ENCODE data around the gene ECE1.
"Not testable (repeated sequence)": the region's sequence is repeated elsewhere in the genome, so short reads cannot be mapped to it uniquely, and the experiment has no call there.

The ECE1 gene

GRCh38 chr1:21249940-21250493 is 40.2 kb downstream of the ECE1 start:
- DNase-seq (no peak), ATAC-seq (no peak)

DNA sequence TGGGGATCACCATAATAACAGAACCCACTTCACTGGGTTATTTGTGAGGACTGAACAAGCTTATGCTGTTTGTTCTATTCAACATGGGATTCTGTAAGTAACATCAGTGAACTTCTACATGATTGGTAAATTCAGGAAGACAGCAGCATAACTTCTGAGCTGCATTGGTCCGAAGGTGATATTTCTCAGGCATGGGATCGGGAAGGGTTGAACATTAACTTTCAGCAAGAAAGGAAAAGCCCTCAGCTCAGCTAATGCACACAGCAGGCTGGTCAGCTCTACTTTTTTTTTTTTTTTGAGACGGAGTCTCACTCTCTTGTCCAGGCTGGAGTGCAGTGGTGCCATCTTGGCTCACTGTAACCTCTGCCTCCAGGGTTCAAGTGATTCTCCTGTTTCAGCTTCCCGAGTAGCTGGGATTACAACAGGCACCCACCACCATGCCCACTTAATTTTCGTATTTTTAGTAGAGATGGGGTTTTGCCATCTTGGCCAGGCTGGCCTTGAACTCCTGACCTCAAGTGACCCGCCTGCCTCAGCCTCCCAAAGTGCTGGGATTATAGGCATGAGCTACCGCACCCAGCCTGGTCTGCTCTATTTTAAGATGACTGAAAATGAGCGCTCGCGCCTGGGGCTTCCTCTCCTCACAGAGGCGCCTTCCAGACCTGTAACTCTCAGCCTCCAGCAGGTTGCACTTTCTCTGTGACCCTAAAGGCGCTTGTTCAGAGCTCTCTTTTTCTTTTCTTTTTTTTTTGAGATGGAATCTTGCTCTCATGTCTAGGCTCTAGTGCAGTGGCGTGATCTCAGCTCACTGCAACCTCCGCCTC is 42.2 kb downstream of the ECE1 start:
- DNase-seq (no peak), ATAC-seq (no peak)

DNA sequence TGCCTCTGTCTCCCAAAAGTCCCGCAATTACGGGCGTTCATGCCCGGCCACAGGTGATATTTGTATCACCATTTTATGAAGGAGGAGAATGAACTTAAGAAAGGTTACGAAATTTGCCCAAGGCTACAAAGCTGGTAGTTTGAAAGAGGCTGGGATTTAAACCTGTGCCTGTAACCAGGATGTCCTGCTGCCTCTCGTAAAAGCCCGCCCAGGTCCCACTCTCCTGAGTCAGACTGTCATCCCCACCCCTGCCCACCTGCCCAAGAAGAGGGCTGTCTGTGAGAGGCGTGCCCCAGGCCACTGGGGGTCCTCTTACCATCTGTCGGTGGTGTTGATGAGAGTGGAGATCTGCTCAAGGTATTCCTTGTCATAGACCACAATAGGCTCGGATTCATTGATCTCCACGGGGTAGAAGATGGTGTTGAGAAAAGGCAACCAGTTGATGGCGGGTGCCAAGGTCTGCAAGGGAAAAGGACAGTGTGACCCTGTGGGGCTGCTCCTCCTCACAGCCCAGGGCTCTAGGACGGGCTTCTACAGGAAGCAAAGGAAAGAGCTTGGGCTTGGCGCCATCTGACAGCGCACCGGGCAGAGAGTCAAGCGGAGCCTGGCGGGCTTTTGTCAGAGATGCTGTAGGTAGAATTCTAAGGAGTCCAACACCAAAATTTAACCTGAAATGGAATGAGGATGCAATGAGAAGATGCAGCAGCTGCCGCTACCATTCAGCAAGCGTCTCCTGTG is 43.2 kb downstream of the ECE1 start:
- DNase-seq (no peak), ATAC-seq (no peak)

DNA sequence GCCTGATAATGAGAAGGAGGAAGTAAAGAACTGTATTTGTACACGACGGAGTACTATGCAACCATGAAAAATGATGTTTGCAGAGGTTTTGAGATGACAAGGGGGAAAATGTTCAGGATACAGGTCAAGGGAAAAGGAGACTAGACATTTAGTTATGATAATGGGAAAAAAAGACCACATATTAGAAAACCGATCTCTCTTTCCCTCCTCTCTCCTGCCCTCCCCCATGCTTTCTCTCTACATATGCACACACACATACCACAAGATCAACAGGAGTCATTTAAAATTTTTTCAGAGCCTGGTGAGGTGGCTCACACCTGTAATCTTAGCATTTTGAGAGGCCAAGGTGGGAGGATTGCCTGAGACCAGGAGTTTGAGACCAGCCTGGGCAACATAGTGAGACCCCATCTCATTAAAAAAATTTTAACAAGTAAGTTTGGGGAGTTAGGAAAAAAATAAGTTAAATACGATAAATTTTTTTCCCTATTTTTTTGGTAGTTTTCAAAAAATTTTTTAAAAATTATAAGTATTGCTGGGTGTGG is 44.5 kb downstream of the ECE1 start:
- no peak for ATAC-seq
- DNase-seq: no peak

- ATAC-seq (no peak), DNase-seq (peak; percentile 30)
These were observed 45.1 kb downstream of the ECE1 start for GRCh38 chr1:21244986-21245687.

GRCh38 chr1:21244154-21244553 is 46.1 kb downstream of the ECE1 start:
- DNase-seq: no peak
- ATAC-seq: no peak

GRCh38 chr1:21242846-21243245 is 47.4 kb downstream of the ECE1 start:
- ATAC-seq: no peak

DNA sequence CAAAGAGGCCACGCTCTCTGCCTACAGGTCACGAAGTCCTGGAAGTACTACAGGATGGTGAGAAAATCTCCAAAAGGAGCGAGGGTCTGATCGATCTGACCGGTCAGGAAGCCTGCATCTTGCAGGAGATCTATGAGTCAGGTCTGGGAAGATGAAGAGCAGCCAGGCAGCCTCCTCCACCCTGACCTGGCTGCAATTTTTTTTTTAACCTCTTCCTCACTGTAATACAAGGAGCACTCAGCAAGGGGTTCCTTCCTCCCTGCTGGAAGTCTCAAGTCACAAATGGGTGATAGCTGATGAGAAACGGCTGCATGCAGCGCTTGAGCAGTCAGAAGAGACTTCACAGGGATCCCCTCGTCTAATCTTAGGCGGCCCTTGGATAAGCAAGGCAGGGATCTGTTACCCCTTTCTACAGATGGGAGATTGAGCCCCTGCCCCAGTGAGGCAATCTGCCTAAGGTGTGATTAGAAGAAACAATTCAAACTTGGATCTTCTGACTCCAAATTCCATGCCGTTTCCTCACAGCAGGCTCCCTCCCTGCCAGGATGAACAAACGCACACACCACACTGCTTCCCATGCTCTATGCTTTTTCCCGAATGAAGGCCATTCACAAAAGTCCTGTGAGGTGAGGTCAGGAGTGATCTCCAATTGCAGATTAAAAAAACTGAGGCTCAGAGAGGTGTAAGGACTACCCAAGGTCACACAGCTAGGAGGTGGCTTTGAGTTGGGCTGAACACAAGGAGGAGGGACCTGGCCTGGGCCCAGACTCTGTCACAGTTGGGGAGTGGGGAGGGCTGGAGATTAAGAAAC is 48.3 kb downstream of the ECE1 start:
- DNase-seq (no peak), ATAC-seq (no peak)

More at GRCh38 chr1:21242846-21243245, 47.4 kb downstream of the ECE1 start:
- DNase-seq: no peak

DNA sequence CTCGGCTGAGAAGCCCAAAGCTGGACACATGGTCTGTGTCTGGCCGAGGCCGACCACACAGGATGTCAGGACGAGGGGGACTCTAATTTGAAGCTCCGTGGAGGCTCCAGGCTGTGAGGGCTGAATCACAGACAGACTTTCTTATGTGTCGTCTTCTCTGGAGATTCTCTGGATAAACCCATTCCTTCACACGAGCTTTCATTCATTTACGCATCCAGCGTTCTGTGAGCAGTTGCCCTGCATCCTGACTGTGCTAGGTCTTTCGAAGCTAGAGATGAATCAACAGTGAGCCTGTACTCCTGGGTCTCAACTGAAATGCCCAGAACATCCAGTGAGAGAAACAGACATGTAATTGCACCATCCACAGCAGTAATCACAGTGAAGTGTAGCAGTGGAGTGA is 49.6 kb downstream of the ECE1 start:
- no peak for DNase-seq
- ATAC-seq: no peak

DNA sequence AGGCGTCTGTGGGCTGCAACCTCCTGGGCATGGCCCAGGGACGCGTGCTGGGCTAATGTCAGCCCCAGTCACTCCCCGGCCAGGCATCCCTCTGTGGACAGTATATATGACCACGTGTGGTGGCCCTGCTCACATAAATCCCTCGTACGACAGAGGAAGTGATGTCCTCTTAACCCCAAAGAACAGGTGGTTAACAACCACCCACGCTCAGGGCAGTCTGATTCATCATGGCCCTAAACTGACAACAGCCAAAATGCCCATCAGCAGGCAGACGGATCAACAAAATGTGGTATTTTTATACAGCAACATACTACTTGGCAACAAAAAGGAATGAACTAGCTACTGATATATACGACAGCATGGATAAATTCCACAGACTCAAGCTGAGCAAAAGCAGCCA is 51.0 kb downstream of the ECE1 start:
- no peak for DNase-seq
- peak; percentile 53 for ATAC-seq

DNA sequence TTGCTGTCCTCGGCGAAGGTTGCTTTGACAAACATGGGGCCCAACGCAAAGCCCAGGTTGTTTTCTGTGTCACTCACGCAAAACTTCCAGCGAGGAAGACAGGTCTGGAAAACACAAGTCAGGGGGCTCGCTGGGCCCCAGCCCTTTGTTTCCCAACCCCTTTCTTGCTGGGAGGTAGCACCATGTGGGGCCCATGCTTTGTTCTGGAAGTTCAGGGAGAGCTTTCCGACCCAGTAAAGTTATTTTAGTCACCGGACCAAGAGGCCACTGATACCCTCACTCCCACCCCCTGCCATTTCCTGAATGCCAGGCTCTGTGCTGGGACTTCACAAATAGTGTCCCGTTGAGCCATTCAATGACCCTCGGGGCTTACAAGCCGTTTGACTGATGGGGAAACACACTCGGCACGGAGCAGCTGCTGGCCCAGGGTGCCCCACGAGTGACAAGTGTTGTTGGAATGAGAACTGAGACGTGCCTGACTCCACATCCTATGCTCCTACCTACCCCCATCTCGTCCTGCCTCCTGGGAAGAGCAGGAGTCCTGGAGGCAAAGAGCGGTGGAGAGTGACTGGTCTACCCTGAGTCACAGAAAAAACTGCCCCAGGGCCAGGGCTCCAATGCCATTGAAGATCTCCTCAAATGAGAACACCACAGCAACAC is 52.0 kb downstream of the ECE1 start:
- no peak for ATAC-seq
- DNase-seq: no peak

DNA sequence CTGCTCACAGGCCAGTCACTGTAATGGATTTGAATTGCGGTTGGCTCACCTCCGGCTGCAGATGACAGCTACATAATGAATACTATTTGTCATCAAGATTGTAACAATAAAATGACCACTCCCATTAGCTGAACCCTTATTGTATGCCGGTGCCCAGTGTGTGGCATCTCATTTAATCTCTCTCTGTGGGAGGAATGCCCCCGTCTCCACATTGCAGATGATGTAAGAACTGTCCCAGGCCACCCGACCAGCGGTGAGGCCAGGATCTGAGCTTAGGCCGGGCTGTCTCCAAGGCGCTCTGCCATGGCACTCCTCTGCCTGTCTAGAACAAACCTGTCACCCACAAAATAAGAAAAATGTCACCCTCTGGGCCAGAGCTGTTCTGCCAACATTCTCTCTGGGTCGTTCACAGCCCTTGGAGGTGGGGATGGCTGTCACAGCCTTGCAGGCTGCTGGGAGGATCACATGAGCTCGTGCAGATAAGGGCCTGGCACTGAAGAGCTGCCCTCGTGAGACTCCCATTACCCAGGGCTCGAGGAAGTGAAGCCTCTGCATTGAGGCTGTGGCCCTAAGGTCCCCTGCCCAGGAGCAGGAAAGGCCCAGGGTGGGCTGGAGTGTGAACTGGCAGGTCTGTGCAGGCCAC is 52.7 kb downstream of the ECE1 start:
- ATAC-seq: no peak

DNA sequence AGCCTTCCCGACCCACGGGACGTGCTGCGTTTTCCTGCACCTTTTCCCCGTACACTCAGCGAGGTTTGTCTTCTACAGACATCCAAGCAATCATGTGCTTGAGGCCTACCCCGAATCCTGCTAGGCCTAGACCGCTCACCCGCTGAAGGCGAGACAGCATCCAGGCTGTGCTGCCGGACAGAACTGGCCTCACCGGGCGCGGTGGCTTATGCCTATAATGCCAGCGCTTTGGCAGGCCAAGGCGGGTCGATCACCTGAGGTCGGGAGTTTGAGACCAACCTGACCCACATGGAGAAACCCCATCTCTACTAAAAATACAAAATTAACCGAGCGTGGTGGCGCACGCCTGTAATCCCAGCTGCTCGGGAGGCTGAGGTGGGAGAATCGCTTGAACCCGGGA is 54.1 kb downstream of the ECE1 start:
- DNase-seq: no peak
- no peak for ATAC-seq

More for the DNA sequence above, 52.7 kb downstream of the ECE1 start:
- no peak for DNase-seq

DNA sequence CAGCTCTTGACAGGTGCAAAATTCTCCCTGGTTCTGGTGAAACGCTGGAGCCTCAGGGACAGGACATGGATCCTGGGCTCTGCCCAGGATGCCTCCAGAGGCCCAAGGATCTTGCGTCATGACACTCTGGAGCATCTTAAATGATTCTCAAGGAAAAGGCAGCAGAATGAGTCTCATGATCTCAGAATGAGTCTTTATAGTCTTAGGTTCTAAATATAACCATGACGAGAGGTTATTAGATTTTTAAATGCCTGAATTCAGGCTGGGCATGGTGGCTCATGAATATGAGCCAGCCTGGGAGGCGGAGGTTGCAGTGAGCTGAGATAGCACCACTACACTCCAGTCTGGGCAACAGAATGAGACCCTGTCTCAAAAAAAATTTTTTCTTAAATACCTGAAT is 55.5 kb downstream of the ECE1 start:
- DNase-seq: no peak
- ATAC-seq: no peak

DNA sequence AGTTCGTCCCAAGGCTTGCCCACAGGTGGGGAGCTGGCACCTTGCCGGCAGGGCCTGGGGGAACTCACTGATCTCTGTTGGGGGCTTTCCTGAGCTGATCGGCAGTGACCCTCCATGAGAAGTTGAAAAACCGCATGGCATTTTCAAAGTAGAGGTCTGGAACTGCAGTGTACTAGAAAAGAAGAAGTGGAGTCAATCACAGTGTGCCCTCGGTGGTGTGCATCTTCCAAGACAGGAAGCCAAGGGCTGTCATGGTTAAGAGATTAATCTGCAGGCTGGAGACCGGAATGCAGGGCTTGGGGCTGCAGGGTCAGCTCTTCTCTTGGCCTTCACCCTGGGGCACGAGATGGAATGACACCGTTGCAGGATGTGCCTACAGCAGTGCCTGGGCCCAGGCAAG is 56.8 kb downstream of the ECE1 start:
- ATAC-seq: no peak
- DNase-seq: no peak

DNA sequence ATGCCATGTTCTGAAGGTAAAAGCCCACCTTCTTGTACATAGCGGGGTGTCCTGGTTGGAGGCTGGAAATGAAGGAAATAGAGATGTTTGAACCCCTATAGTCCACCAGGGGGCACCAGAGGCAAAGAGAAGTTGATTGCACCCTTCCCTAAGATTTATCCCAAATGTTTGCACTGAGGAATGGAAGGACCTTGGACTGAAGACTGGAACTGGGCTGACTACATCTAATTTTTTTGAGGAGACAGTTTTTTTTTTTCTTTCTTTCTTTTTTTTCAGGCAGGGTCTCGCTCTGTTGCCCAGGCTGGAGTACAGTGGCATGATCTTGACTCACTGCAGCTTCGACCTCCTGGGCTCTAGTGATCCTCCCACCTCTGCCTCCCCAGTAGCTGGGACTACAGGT is 58.2 kb downstream of the ECE1 start:
- DNase-seq (peak; percentile 30), ATAC-seq (no peak)

- DNase-seq (no peak), ATAC-seq (no peak)
These were observed 60.8 kb downstream of the ECE1 start for GRCh38 chr1:21229246-21230000.

- DNase-seq, ATAC-seq: not testable (repeated sequence)
These were observed 62.0 kb downstream of the ECE1 start for GRCh38 chr1:21228224-21228623.

DNA sequence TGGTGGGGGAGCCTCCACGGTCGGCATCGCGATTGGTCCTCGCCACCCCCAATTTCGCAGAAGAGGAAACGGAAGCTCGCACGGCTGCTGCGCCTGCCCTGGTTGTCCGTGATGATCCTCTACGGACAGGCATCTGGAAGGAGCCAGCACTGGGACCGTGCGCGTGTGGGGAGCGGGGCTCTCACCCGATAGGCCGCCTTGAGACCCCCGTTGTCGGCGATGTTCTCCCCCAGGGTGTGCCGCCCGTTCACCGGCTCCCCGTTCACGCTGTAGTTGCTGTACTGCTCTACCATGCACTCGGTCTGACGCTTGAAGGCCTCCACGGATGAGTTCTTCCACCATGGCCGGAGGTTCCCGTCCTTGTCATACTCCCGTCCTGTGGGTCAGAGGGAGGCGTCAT is 65.2 kb downstream of the ECE1 start:
- DNase-seq (no peak), ATAC-seq (no peak)

- DNase-seq (no peak), ATAC-seq (no peak)
These were observed 69.4 kb downstream of the ECE1 start for GRCh38 chr1:21220815-21221214.
